Measurements from ENCODE around the gene ICA1.
"Not testable (repeated sequence)": the region's sequence is repeated elsewhere in the genome, so short reads cannot be mapped to it uniquely, and the experiment has no call there.

ICA1 gene

GRCh38 chr7:8130663-8131062, 131.3 kb downstream of the ICA1 start:
- DNase-seq (ENCODE audit: low spot score): no peak

GRCh38 chr7:8129318-8129659, 132.7 kb downstream of the ICA1 start:
- DNase-seq (ENCODE audit: low spot score): no peak

- DNase-seq (ENCODE audit: low spot score): no peak
Measured at GRCh38 chr7:8128449-8129317, 133.3 kb downstream of the ICA1 start.

GRCh38 chr7:8126601-8127167, 135.3 kb downstream of the ICA1 start:
- DNase-seq (ENCODE audit: low spot score): no peak

- no peak for DNase-seq (ENCODE audit: low spot score)
Measured at GRCh38 chr7:8125680-8126444, 136.1 kb downstream of the ICA1 start.

- no peak for DNase-seq (ENCODE audit: low spot score)
Measured at GRCh38 chr7:8121243-8121642, 140.7 kb downstream of the ICA1 start.

GRCh38 chr7:8120390-8121058, 141.4 kb downstream of the ICA1 start:
- no peak for DNase-seq (ENCODE audit: low spot score)

- DNase-seq (ENCODE audit: low spot score): no peak
Measured at GRCh38 chr7:8119262-8119661, 142.7 kb downstream of the ICA1 start.

GRCh38 chr7:8117195-8117594, 144.8 kb downstream of the ICA1 start:
- DNase-seq (ENCODE audit: low spot score): no peak

- DNase-seq (ENCODE audit: low spot score): no peak
Measured at GRCh38 chr7:8115547-8116402, 146.2 kb downstream of the ICA1 start.

- no peak for DNase-seq (ENCODE audit: low spot score)
Measured at GRCh38 chr7:8114175-8114574, 147.8 kb downstream of the ICA1 start.

GRCh38 chr7:8113184-8113583, 148.8 kb downstream of the ICA1 start:
- DNase-seq (ENCODE audit: low spot score): no peak

- no peak for DNase-seq (ENCODE audit: low spot score)
Measured at GRCh38 chr7:8112685-8113084, 149.3 kb downstream of the ICA1 start.

GRCh38 chr7:8111282-8111960, 150.5 kb downstream of the ICA1 start:
- DNase-seq (ENCODE audit: low spot score): no peak

GRCh38 chr7:8109196-8110022, 152.6 kb downstream of the ICA1 start:
- DNase-seq (ENCODE audit: low spot score): peak; percentile 63

GRCh38 chr7:8105449-8106095, 156.4 kb downstream of the ICA1 start:
- DNase-seq (ENCODE audit: low spot score): no peak

- DNase-seq (ENCODE audit: low spot score): no peak
Measured at GRCh38 chr7:8103282-8103681, 158.7 kb downstream of the ICA1 start.

- not testable (repeated sequence) for DNase-seq (ENCODE audit: low spot score)
Measured at GRCh38 chr7:8101292-8101691, 160.7 kb downstream of the ICA1 start.
